GM12891 (cell line): ENCODE measurements around the gene SYT1.

ENCODE experiments used
- POLR2A ChIP-seq: IDR thresholded peaks from 2 replicates; pipeline ENCODE4 v1.6.1; 2011; ENCODE audit warnings: low read depth, low read length, control low read depth
- POLR2AphosphoS5 ChIP-seq: IDR thresholded peaks from 2 replicates; pipeline ENCODE4 v1.6.1; 2011; ENCODE audit warnings: low read depth, low read length, control low read depth
- POU2F2 ChIP-seq: IDR thresholded peaks from 2 replicates; pipeline ENCODE4 v1.6.1; 2011; ENCODE audit warnings: low read depth, mild to moderate bottlenecking, control low read depth, low read length, moderate library complexity
- TAF1 ChIP-seq: IDR thresholded peaks from 2 replicates; pipeline ENCODE4 v1.6.1; 2011; ENCODE audit warnings: low read depth, low read length, control low read depth

DNA sequence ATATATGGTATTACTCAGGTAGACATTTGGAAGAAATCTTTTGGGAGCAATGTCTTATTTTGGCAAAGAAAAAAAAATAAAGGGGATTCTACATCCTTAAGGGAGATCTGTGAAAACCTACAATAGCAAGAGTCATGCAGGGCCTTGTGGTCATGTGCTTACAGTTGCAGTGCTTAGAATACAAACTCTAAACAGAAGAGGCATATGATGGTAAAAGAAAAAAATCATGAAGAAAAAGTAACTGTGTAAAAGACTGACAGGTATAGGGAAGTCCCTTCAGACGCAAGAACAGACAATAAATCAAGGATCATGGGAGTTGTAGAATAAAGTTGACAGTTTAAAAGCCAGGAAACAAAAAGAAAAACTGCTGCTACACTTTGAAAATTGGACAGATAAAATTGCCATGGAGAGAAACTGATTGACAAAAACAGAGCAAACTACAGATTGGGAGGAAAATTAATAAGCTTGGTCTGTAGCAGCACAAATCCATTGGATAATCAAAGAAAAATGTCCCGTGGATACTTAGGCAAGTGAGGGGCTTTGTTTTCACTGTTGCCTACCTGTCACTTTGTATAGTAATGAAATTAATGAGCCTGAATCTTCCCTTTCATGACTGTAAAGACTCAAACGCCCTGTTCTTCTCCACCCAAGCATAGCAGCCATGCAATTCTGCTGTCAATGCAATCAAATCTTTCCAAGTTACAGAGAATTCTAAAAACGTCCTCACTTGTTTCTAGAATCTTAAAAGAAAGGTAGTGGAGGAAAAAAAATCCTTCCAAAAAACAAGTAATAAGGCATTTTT lies 402.0 kb downstream of the SYT1 start:
- TF ChIP-seq POLR2AphosphoS5 (no peak), POLR2A (no peak), POU2F2 (no peak), TAF1 (no peak)
